ENCODE data around the gene MOB4. TPM values are rescaled to one million over a fixed set of nuclear protein-coding genes. Genes with fewer than 3 reads are reported as not detected.

Gene MOB4
- total RNA-seq = 10 to 100 TPM; 17.2 TPM

DNA sequence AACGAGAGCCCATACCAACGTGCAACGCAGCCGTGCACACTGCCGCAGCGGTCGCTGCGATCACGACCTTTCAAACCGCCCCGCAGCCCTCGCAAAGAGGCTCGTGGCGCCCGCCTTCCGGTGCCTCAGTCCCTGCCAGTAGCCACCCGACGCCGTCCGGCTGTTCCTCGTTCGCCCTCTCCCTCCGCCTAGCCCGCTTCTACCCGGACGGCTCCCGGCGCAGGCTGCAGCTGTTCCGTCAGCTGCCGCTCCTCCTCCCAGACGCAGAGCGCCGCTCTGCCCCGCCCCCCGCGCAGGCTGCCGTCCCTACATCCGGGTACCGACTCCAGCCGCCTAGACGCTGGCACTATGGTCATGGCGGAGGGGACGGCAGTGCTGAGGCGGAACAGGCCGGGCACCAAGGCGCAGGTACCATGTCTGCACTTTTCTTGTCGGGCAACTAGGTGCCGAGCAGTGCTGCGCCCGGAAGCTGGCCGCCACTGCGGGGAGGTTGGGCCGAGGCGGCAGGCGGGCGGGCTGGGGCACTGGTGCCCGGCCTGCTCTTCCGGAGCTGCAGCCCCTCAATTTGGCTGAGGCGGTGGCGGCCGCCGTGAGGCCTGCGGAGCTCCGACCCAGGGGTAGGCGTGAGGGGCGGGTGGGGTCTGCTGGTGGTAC lies at the start of gene MOB4:
Gene MOB4 (plus strand): TSS at position 328 of the 654 bp plus-strand sequence. CDS start 21 bp downstream, at position 349.

DNA sequence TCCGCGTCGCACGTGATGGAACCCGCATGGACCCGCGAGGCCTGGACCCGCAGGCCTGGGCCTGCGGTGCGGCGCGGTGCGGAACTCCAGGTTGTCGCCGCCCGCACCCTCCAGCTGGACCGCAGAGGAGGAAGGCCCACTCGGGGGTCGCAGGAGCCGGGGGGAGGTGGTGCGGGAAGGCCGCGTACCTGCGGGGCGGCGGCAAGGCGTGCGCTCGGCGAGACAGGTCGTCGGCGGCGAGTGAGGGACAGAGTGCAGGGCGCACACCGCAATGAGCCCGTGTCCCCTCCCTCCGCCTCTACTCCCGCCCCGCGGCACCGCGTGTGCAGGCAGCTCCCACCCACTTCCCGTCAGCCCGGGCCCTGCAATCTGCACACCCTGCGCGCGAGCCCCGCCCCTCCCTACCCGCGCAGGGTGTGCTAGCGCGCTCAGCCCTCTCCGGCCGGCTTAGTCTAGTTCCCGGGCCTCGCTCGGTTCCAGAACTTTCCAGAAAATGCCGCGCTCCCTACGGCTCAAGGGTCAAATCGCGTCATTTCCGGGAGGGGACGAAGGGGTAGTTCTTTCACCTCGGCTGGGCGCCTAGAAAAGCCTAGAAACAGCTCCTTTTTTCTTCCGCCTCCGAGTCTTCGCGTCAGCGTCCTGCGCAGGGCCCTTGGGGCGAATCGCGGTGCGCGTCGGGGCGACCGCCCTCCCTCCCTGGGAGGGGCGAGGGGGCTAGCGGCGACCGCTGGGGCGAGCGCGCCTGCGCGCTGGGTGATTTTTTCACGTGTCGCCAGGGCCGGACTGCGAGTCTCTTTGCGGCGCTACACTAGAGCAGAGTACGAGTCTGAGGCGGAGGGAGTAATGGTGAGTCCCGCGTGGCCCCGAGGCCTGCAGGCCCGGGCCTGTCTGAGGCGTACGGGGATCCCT lies 16.0 kb upstream of the MOB4 start, which contains the start of the genes HSPD1 and HSPE1:
Gene HSPD1 (minus strand): TSS at position 247 of the 909 bp plus-strand sequence. CDS start 992 bp downstream, outside the sequence.
Gene HSPE1 (plus strand): TSS at position 786 of the 909 bp plus-strand sequence. CDS start 58 bp downstream, at position 844.

Other genes starting within 250 kb of the MOB4 start
- 100 to 1,000 TPM; 214 to 242 TPM for gene ANKRD44, start 205.3 kb upstream of the MOB4 start, total RNA-seq
- 100 to 1,000 TPM; 332 to 339 TPM for gene SF3B1, start 81.0 kb upstream of the MOB4 start, total RNA-seq
- 10 to 100 TPM; 17.6 to 18.6 TPM for gene COQ10B, start 62.5 kb upstream of the MOB4 start, total RNA-seq
- gene HSPD1, start 16.2 kb upstream of the MOB4 start, total RNA-seq = 100 to 1,000 TPM; 179 to 183 TPM
- 10 to 100 TPM; 73.8 to 74.3 TPM for gene HSPE1, start 15.7 kb upstream of the MOB4 start, total RNA-seq
- not detected for gene RFTN2, start 159.5 kb downstream of the MOB4 start, total RNA-seq
- gene MARS2, start 189.3 kb downstream of the MOB4 start, total RNA-seq = 10 to 100 TPM; 11.1 to 12.7 TPM